GM12873 (cell line): Measurements from ENCODE around the gene RNF5.
A peak's percentile ranks its signal among the peaks of the same experiment; 100 is the strongest.

Source experiments
- TF ChIP-seq, protein P1 (sequence below): IDR thresholded peaks from 2 replicates; pipeline ENCODE4 v1.5.1; 2012; ENCODE audit warnings: low read depth, mild to moderate bottlenecking, moderate library complexity, low read length, control low read depth; ENCODE audit not compliant: insufficient read depth; ENCODE audit errors: missing control alignments

The RNF5 gene

DNA sequence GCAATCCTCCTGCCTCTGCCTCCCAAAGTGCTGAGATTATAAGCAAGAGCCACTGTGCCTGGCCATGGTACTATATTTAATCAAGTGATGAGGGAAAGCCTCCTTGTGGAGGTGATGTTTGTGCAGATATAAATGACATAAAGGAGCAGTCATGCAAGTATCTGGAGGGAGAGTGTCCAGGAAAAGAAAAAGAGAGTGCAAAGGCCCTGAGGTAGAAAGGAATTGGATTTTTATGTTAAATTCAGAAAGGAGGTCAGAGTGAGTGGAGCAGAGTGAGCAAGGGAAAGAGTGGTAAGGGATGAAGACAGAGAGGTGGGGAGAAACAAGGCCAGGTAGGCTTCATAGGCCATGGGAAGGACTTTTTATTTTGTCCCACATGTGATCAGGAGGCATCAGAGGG, 40.8 kb upstream of the RNF5 start:
- TF ChIP-seq, protein P1, sequence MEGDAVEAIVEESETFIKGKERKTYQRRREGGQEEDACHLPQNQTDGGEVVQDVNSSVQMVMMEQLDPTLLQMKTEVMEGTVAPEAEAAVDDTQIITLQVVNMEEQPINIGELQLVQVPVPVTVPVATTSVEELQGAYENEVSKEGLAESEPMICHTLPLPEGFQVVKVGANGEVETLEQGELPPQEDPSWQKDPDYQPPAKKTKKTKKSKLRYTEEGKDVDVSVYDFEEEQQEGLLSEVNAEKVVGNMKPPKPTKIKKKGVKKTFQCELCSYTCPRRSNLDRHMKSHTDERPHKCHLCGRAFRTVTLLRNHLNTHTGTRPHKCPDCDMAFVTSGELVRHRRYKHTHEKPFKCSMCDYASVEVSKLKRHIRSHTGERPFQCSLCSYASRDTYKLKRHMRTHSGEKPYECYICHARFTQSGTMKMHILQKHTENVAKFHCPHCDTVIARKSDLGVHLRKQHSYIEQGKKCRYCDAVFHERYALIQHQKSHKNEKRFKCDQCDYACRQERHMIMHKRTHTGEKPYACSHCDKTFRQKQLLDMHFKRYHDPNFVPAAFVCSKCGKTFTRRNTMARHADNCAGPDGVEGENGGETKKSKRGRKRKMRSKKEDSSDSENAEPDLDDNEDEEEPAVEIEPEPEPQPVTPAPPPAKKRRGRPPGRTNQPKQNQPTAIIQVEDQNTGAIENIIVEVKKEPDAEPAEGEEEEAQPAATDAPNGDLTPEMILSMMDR: no peak

DNA sequence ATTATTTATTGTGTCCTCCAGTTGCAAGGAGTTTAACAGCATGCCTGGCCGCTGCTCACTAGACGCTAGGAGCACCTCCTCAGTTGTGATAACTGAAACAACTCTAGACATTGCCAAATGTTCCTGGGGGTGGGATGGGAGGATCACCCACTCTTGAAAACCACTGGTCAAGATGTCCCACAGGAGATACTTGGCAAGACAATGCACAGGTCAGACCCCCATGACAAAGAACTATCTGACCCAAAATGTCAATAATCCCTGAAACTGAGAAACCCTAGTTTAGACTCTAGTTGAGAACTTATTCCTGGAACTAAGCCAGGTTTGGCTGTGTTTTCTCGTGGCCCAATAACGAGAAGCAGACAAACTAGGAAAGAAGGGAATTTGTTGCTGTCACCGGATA, 38.6 kb upstream of the RNF5 start:
- TF ChIP-seq, protein P1: no peak

DNA sequence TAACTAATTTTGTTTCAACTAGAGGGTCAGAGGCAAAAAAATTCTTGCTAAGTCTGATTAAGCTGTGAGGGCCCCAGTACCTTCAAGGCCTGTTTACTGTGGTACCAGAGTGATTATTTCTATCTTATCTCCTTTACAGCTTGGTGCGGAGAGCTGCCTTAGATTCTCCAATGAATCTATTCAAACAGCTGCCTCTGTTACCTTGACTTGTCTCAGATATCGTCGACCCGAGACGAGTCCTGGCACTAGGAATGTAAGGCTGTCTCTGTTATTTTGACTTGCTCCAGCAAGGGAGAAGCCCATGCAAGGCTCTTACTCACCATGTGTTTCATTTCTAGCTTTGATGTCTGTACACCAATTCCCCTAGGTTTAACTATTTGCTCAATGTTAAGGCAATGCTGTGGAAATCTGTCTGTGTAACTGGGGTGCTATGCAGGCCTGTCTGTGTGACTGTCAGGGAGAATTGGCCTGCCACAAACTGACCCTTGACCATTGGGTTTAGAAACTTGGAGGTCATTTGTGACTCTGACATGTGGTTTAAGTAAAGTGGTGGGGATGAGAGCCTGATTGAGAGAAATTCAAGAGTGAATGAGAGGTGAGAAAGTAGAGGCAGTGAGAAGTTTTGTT, 37.7 kb upstream of the RNF5 start:
- TF ChIP-seq, protein P1: no peak

DNA sequence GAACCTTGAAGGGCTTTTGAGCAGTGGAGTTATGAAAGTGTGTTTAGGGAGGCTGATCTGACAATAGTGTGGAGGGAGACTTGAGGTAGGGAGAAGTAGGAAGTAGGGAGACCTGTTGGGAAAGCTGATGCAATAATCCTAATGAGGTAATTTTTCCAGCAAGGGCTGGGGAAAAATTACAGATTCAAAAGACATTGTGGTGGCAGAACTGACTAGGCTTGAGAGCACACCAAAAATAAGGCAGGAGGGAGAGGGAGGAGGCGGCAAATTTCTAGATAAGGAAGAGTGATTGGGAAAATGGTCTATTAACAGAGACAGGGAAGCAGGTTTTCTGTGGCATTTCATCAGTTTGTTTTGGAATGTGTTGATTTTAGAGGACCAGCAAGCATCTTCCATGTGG, 31.9 kb upstream of the RNF5 start:
- TF ChIP-seq, protein P1: no peak

DNA sequence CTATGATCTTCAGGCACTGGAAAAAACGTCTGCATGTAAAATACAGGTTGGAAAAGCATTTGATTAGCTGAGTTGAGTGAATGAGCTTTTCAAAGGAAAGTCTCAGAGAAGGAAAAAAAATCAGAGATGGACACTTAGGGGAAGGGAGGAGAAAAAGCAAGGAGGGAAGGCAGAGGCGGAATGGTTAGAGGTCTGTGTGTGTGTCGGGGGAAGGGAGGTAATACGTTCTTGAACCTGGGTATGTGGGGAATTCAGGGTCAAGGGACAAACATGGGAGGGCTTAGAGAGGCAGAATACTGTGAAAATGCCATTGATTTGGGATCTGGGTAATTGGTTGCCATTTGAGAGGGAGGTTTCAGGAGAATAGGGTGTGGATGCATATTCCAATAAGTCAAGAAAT, 31.5 kb upstream of the RNF5 start:
- TF ChIP-seq, protein P1: no peak

DNA sequence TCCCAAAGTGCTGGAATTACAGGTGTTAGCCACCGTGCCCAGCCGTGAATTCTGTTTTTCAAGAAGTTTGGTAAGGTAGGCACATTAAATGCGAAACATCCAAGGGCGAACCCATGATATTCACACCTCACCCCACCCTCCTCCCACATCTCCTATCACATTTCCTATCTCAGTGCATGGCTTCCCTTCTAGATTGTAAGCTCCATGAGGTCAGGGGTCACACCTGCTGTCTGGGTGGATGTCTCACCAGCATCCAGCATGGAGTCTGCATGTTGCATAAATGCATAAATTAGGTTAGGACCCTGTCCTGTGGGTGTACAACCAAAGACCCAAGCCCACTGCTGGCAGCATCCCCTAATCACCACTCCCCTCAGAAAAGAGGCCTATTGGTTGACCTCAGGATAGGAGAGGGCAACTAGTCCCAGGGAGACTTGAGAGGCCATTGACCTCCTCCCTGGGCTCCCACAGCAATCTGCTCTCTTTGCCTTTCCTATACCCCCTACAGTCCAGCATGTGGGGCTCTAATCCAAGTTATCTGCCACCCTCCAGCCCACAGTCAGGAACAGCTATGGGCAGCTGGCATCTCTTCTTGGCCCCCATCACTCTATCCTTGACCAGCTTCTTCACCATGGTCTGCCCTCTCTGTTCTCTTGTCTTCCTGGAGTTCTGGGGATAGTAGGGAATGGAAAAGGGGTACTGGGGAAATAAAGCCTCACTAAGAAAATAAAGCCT, 30.6 kb upstream of the RNF5 start:
- TF ChIP-seq, protein P1: peak; percentile 17

DNA sequence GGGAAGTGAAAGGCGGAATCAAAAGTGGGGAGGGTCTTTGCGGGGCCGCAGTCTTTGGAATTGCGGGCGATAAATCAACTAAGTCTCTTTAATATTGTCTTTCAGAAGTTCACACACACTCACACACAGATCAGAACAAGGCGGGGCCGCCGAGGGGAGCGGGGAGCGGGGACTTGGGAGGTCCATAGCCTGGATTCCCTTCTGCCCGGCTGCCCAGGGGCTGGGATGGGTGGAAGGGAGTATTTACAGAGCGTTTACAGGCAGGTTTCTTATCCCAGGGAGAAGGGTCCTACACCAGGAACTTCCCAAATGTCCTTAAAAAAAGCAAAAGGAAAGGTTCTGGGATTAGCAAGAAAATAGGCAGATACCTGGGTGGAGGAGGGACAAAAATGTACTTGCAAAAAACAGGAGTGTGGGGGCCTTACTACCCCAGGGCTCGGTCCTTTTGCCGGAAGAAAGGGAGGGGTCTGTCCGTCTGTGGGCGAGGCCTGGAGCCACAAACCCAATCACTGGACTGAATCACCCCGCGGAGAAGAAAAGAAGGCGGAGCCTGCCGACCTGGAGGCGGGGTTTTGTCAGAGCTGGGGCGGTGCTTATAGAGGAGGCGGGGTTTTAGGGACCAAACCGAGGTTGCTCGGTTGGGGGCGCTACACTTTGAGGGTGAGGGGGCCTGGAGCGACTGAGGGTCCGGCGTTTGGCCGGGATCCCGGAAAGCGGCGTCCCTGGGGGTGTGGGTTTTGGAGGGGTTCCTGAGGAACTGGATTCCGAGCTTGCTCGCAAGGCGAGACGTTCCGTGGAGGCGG, 29.7 kb upstream of the RNF5 start:
- TF ChIP-seq, protein P1: no peak
